HPDE6-E6E7 (cell line): ENCODE measurements around the gene GALNT9.

Experiments used
- DNase-seq: peaks from one replicate; pipeline ENCODE4 v3.0.0; 2011; ENCODE audit warnings: missing footprints; ENCODE audit errors: extremely low spot score

GALNT9 gene

GRCh38 chr12:132344601-132345000 lies 15.2 kb upstream of the GALNT9 start:
- DNase-seq = no peak

DNA sequence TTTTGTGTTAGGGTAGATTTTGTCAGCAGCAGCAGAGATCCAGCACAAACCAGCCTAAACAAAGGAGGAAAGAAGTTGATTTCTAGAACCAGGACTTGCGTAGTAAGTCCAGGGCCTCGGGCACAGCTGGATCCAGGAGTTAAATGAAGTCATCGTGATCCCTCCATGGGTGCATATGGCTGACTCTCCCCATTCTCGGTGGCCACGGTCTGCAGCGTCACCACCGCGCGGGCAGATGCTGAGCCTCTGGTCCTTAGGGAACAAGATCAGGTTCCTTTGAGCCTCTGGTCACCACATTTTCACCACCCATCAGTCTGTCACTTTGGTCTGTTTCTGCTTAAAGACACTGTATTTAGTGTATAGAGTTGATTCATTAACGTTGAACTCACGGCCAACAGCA lies 14.8 kb upstream of the GALNT9 start:
- DNase-seq = no peak

DNA sequence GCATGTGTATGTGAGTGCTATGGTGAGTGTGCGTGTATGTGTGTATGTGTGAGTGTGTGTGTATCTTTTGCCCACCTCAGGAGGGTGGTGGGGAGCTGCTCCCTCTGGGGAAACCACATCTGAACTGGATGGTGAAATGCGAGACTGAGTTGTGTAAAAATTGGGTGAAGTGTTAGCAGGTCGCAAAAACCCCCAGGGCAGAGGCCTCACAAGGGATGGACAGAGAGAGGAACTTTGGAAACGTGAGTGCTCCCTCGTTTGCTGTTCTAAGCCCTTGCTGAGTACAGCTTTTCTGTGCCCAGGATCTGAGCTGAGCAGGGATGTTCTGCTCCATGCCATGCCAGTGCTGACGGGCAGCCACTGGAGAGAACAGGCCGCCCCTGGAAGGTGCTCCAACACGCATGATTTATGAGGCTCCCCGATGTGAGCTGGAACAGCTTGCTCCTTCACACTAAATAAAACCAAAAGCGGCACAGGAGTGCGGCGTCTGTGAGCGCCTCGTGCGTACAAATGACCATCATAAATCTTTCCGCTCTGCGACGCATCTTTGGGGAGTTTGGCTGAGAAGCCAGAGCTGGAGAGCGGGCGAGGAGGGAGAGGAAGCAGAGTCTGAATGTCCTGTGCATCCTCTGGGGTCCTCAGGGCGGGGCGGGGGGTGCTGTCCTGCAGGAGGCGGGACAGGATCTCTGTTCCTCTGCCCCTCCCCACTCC lies 14.1 kb upstream of the GALNT9 start:
- no peak for DNase-seq

DNA sequence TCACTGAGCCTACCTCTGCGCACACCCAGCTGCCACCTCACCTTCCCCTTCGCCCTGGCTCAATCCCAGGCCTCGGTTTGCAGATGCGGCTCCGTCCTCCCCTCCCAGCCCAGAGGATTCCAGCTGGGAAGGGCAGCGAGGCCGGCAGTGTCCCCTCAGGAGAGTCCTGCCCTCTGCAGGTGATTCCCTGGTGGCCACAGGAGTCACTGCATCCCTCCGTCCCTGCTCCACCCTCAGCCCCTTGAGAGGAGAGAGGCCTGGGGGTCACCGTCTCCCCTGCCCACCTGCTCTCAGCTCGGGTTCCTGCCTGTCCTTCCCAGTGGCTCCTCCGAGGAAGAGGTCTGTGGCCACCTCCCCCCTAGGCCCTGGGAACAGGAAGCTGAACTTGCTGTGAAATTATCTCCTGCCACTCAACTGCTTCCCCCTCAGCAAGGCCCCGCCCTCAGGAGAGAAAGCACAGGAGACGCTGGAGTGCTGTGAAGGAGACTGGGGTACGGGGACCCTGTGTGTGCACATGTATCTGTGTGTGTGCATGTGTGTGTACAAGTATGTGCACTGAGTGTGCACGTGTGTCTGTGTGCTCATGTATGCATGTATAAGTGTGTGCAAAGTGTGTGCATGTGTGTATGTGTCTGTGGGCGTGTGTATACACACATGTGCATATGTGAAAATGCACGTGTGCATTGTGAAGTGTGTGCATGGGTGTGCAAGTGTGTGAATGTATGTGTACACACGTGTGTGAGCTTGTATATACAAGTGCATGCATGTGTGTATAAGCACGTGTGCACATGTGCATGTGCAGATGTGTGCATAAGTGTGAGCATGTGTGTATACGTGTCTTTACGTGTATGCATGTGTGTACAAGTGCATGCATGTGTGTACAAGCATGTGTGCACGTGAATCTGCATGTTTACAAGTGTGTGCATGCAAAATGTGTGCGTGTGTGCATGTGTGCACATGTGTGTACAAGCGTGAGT lies 13.2 kb upstream of the GALNT9 start:
- DNase-seq = no peak

DNA sequence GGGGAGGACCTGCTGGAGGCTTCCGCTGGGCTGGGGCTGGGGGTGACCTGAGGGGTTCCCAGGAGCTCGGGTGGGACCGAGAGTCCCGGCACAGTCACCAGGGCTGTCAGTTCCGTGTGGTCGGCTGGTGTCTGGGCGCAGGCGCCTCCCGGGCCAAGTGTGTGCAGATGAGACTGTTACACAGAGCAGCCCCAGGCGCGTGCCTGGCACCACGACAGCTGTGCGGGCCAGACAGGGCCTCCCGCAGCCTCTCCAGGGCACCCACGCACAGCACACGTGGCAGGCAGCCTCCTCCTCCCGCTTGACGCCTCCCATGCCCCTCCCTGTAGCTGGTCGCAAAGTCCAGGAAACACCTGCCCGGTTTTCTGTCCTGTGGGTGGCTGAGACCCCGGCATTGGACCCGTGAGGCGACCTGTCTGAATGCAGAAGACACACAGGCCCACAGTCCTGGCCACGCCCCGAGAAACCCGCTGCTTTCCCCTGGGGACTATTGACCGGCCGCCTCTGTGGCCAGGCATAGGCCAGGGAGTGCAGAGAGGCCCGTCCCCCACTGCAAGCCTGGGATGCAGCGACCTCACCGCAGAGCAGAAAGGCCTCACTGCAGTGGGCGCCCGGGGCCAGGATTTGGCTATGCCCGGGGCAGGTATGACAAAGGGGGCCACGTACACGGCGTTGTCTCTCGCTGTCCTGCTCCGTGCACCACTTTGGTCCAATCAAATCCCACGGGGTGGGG lies 12.1 kb upstream of the GALNT9 start:
- DNase-seq = no peak

- no peak for DNase-seq
Measured at GRCh38 chr12:132340266-132341035, 11.1 kb upstream of the GALNT9 start.

DNA sequence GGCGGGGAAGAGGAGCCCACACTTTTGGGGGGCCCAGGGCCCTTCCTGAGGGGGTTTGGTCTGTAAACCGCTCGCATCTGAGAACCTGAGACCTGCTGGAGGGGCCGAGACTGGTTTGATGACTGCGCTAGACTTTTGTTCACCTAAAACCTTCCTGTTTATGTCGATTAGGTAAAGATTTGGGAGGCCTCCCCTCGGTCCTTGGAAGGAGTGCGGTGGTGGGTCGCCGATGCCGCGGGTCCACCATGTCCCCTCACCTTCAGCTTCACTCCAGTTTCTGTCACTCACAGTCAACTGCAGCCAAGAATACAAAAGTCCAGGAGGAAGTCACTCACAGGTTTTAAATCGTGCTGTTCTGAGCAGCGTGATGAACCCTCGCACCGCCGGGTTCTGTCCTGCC lies 10.5 kb upstream of the GALNT9 start:
- DNase-seq = no peak

DNA sequence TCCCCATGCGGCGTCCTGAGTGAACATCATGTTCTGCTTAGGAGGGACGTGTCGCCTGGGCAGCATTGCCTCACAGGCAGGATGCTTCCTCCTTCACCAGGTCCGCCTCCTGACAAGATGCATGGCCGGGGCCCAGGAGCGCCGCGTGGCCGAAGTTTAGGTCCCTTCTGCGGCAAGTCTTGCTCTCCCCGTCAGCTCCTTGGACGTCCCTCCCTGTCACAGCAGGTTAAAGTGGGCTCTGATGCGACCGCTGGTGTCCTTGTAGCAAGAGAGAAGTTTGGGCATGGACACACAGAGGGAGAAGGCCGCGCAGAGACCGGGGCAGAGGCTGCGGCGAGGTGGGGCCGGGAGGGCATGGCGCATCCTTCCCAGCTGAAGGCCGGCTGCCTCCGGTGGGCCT lies 9.4 kb upstream of the GALNT9 start:
- DNase-seq = no peak

DNA sequence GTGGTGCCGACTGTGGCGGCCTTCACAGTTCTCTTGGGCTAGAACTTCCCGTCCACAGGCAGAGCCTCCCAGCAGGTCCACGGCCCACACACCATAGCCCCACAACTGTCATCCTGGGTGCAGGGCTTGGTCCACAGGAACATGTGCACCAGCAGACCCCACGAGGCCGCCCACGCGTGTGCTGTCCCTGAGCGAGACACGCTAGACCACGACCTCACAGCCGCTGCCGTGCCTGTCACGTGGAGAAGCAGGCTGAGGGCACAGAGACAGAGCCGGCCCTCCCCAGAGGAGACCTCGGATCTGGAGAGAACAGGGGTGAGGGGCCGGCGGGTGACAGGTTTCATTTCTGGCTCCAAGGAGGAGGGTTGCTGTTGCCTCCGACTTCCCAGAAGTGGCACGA lies 8.9 kb upstream of the GALNT9 start:
- no peak for DNase-seq

- no peak for DNase-seq
Measured at GRCh38 chr12:132337557-132337956, 8.2 kb upstream of the GALNT9 start.

DNA sequence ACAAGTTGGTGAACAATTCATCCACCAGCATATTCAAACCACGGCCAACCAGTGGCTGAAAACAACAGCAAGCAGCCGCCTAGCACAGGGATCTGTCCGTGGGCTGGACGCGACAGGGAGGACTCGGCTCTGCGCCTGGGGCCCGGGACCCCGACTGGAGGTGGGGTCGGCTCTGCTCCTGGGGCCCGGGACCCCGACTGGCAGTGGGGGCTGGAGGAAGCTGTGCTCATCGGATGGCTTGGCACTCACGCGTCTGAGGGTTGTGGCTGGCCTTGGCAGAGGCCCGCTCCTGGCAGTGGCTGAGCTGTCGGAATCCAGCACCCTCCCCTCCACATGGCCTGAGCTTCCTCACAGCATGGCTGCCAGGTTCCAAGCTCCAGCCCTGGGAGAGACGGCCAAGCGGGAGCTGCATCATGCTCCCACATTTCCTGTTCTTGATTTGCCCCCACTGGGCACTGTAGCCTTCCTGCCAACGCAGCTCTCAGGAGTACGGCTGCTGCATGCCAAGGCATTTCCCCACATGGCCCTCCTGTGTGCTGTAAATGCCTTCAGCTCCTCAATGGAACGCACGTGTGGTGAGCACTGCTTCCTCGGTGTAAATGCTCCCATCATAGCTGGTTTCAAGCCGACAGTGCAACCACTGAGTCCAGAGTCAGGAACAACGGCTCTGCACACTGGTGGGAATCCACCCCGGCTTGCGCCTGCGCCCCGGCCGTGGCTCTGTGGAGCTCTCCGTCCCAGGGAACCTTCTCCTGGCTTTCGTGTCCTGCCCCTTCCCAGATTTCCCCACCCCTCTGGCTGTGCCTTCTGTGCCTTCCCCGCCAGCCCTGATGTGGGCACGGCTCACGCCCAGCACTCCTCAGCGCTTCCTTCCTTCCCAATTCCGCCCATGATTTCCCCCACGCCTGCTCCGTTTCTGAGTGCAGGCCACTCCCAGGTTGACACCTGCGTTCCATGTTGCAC lies 7.3 kb upstream of the GALNT9 start:
- no peak for DNase-seq

DNA sequence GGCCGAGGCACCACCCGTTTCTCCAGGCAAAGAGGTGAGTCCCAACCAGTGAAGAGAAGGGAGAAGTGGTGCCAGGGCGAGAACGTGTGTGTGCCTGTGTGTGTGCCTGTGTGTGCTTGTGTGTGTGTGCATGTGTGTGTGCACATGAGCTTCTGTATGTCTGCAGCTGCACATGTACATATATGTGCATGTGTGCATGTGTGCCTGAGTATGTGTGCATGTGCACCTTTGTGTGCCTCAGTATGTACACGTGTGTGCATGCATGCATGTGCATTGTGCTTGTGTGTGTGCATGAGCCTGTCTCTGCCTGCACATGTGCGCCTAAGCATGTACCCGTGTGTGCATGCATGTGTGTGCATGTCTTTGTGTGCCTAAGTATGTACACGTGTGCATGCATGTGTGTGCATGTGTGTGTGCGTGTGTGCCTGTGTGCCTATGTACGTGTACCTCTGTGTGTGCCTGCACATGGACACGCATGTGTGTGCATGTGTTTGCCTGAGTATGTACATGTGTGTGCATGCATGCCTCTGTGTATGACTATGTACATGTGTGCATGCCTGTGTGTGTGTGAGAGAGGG lies 5.9 kb upstream of the GALNT9 start:
- DNase-seq = no peak

GRCh38 chr12:132333766-132334165 lies 4.4 kb upstream of the GALNT9 start:
- no peak for DNase-seq

- no peak for DNase-seq
Measured at GRCh38 chr12:132333273-132333672, 3.9 kb upstream of the GALNT9 start.

DNA sequence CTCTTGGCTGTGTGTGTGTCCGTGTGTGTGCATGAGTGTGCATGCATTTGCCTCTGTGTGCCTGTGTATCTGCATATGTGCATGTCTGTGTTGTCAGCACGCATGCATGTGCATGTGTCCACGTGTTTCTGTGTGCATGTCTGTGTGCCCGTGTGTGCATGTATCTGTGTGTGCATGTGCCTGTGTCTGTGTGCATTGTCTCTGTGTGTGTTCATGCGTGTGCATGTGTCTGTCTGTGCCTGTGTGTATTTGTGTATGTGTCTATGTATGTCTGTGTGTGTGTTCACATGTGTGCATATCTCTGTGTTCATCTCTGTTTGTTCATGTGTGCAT lies 1.1 kb upstream of the GALNT9 start:
- no peak for DNase-seq

DNA sequence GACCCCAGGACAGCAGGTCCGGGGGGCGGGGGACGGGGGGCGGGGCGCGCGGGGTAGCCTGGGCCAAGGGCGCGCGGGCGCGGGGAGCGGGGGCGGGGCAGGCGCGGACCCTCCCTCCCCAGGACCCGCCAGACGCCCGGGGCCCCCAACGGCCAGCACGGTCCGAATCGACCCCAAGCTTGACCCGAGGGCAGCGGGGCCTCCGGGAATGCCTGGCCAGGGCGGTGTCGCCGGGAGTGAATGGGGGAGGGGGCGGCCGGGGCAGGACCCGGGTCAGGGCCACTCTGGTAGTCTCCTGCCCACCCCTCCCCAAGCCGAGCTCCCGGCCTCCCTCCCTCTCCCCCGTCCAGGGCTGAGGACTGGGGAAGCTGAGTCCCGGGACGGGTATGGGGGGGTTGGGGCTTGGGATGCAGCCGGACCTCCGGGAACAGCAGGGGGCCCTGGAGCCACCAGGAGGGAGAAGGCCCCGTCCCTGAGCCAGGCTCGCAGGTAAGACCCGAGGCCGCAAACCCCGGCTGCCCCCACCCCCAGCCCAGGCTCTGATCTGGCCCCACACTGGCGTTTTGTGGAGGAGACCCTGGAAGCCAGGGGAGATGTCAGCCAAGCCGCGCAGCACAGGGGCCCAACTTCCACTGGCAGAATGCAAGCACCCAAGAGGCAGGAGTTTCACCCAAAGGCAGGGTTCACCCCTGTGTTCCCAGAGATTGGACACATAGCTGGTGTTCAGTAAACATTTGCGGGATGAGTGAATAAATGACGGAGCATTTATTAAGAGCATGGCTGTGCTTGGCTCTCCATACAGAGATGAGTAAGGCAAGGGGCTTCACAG lies 545 bp upstream of the GALNT9 start:
- no peak for DNase-seq

DNA sequence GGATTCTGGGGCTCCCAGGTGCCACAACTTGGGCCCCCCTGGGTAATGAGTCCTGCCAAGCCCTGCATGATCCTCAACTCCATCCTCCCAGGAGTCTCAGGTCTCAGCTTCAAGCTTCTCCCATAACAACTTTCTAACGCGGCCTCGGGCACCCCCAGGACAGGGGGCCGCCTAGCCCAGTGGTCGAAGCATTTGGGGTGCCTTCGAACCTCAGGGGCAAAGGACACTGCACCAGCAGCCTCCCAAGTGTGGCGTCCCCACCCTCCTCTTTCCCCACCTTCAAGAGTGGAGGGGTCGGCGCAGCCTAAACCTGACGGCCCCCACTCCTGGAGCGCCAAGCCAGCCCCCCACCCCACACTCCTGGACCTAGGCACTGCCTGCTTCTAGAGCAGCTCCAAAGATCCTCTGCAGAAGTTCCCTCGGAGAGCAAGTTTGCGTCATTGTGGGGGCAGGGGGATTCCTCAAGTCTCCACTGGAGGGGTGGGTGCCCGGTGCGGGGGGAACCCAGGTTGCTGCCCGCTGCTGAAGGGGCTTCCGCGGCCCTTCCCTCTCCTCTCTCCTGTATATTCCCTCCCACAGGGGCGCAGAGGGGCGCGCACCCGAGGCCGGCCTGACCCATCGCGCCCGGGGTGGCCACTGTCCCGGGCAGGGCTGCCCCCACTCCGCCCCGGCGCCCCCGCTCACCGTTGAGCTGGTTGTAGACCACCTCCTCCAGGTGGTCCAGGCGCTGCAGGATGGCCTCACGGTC lies 933 bp downstream of the GALNT9 start:
- DNase-seq = no peak

DNA sequence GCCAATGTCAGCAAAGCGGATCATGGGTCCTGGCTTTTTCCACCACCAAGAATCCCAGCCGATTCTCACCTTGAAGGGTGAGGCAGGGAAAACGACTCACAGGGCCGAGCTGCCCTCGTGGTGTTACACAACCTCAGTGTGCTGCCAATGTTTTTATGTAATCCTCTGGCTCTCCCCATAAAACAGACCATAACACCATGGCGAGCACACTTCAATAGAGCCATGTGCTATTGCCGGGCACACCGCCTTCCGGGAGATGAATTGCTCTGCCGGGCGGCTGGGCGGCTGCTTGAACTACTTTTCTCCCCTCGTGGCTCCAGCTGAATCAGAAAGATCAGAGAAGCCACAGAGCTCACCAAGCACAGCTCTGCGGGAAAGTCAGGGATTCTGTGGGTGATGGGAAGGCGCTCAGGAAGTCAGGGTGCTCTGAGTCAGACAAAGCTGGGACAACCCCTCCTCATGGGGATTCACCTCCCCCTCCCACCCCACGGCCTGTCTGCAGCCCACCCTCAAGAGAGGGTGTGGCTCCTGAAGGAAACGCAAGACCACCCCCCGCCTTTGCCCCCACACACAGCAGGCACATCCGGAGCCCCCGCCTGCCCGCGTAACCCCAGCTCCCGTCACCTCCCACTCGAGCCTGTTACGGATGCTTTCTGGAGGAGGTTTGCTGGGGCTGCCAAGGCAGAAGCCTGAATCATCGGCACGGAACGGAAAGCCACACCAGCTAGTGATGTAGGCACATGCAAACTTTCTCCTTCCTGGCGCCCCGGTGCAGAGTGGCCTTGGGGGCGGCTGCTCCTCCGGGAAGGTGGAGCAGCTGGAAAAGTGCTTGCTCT lies 1.8 kb downstream of the GALNT9 start:
- DNase-seq = peak; percentile 22
